HG03064 (cell line): ENCODE results near the gene MCTP2.

Experiments
- ATAC-seq: cut with Tn5 transposase; IDR thresholded peaks from one replicate; pipeline ENCODE4 v1.9.1; 2021; ENCODE audit warnings: low read depth; ENCODE audit not compliant: unreplicated experiment

Gene MCTP2

DNA sequence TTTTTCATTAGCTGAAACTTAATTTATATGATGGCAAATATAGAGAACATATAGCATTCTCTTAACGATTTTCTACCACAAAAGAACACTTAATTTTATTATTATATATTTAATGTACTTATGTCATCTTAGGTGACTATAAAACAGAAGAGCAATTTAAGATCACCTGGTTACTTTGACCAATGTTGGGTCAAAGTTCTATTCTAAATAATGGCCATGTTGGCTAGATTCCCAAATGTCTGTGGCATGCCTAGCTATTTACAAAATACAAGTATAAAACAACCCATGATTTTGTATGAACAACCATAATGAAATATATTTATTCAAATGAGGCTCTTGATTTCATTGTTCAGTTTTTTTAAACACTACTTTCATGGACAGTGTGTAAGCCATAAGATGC is 200.9 kb downstream of the MCTP2 start:
- ATAC-seq = no peak

DNA sequence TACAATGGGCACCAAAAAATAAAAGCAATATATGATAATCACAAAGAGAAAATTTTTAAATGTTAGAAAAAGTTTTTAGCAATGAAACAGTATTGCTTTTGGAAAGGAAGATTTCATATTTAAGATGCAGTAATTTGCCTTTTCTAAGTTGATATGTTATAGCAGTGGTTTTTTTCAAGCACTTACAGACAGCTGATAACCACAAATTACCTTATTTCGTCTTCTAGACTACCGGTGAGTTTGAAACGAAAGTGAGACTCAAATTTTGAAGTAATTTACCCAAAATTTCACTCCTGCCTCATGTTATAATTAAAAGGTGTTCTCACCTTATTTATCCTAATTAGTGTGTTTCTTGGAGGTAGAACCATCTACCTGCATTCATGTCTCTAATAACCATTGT is 207.8 kb downstream of the MCTP2 start:
- no peak for ATAC-seq

DNA sequence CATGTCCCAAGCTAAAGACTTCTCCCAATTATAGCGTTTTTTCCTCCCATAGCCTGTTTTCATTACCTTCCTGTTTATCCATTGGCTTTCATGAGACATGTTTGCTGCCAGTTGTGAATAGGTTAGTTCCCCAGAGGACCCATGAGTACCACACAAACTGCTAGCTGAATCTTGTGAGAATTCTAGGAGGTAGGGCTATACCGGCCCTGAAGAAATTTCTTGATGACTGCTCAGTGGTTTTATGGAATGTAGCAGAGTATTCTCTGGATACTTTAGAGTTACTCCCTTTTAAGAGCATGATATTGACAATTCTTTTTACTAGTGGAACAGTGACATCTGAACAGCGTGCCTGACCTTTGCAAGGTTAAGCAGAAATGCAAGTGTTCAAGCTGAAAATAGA is 210.4 kb downstream of the MCTP2 start:
- no peak for ATAC-seq

DNA sequence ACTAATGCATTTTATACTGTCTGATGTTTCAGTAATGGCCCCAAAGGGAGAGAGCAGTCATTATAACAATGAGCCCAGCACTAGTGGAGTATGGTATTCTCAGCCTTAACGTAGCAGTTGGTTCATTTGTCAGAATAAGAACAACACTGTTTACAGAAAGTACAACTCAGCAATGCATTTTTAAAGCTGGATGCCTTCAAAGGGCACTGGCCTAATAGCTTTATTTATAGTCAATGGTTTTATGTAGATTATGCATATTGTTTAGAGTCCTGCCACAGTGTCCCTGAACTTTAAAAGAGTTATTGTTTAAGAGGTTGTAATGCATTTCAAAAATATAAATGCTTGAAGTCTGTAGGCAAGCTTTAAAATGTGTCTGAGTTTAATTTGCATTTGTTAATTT is 211.1 kb downstream of the MCTP2 start:
- no peak for ATAC-seq

DNA sequence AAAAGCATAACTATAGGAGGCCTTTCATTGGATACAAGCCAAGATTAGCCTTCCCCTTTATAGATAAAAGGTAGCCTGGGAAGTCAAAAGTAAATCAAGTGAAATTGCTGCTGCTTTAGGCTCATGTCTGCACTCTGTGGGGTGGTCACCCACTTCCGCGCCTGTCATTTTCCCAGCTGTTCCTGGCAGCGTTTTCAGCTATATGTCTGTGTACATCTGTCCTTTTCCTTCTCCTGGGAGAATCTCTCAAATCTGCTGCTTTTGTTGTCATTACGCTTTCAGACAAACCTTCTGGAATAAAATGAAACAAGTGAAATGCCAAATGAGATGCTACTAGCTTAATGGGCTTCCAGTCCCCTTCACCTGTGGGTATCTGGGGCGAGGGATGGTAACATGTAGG is 211.8 kb downstream of the MCTP2 start:
- no peak for ATAC-seq

DNA sequence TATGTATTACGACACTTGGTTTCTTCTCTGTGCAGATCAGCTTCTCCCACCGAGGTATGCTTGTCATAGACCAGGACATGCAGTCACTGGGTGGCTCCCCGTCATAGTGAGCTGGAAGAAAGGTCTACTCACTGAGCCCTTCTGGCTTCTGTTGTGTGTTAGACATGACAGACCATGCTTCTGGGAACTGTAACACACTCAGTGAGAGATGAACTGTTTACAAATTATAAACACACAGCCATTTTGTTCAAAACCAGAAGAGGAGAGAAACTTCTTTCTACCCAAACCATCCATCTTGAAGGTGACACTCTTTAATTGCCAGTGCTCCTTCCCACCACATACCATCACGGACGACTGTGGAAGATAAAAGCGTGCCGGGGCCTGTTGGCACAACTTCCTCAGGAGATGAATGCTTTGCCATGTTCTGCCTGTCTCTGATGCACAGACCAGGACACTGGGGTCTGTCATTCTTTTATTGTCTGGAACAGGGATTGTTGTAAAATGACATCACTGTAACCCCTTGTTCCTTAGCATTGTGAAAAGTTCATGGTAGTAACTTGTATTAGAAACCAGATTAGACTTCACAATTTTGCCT is 214.3 kb downstream of the MCTP2 start:
- ATAC-seq = no peak

DNA sequence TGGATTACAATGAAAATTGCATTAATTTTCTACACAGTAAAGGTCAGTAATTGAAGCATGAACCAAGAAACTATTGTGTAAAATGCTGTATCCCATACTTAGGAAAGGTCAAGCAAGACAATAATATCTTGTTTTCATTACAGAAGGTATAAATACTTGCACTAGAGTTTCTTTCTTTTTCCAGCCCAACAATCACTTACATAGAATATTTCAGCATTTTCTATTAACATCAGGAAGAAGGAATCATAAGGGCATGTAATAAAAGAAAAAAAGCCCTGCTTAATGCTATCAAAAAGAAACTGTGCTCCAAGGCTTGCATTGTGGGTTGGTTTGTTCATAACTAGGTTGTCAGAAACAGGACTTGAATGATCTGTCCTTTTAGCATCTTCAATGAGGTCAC is 215.1 kb downstream of the MCTP2 start:
- no peak for ATAC-seq

DNA sequence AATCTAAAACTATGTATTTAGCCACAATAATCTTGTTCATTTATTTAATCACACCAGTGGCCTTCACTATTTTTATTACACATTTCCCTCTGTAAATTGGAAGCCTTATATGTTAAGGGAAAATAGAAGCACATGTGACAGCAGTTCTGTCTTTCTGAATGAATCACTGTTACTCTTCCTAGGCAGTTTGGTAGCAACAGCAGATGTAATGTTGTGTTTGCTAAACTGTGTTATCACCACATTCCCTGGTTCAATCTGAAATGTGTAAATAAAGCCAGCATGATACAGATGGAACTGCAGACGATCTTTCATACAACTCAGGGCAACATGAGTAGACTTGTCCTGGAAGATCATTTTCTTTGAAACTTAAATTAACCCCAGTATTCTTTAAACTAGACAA is 220.1 kb downstream of the MCTP2 start:
- ATAC-seq = no peak

DNA sequence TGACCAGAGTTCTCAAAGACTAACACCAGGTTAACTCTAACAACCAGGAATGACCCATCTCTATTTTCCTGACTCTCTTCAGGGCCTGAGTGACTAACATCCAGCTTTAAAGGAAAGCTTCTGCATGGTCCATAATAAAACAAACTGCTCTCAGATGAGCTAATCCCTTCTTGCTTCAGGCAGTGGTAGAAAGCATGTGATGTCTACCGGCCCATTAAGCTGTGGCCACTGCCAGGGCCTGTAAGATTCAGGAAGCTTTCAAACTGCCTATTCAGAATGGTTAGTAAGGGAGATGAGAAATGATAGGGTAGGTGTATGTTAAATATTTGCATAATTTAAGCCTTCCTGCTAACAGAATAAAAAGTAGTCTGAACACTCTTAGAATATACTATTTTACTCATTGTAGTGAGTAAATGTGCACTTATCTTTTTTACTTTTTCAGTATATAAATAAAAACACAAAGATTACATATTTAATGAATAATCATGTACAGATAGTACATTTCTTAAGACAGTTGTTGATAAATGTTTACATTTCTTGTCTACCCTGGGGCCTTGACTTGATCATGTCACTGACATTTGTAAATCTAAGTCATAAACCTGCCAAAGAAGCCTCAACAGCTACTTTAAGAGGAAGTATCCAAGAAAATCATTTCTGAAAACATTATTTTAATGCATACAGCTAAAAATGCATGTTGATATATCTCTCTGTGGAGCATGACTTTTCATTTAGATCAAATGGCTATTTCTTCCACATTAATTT is 222.0 kb downstream of the MCTP2 start:
- no peak for ATAC-seq

DNA sequence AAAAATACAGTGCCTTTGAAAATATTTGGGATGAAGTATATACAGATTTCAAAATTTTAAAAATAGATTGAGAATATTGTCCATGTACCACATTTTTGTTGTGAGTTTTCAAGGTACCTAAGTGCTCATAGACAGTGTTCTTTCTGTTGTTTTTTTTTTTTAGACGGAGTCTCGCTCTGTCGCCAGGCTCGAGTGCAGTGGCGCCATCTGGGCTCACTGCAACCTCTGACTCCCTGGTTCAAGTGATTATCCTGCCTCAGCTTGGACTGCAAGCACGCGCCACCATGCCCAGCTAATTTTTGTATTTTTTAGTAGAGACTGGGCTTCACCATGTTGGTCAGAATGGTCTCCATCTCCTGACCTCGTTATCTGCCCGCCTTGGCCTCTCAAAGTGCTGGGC is 223.9 kb downstream of the MCTP2 start:
- no peak for ATAC-seq

DNA sequence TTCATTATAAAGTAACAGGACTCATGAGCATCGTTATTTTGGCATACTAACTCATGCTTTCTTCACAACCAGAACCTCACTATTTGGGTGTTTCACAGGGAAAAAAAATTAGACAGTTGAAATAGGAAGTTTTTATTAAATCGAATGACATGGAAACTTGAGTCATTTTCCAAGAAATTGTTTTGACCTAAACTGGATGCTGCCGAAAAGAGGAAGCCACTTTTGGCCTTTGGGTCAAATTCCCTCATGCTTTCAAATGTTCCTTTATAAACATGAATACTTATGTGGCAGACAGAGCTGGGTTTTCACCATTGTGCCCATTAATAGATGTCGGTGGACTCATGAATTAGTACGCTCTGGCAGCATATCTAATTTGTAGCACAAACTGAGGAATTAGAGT is 224.9 kb downstream of the MCTP2 start:
- ATAC-seq = no peak

DNA sequence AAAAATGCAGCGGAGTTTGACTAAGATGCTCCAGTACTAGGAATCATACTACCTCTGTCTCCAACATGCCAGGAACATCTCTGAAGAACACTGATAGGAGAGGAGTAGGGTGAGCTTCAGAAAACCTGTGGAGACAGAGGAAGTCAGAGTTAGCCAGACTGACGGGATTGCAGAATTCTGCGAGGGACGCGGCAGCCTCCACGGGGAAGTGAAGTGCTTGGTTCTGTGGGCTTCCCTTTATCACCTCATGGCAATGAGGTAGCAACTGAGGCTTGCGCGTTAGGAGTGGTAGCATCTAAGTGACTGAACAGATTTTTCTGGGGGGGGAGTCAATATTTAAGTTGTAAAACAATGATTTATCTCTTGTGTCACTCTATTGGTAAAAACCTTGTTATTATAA is 226.3 kb downstream of the MCTP2 start:
- no peak for ATAC-seq

DNA sequence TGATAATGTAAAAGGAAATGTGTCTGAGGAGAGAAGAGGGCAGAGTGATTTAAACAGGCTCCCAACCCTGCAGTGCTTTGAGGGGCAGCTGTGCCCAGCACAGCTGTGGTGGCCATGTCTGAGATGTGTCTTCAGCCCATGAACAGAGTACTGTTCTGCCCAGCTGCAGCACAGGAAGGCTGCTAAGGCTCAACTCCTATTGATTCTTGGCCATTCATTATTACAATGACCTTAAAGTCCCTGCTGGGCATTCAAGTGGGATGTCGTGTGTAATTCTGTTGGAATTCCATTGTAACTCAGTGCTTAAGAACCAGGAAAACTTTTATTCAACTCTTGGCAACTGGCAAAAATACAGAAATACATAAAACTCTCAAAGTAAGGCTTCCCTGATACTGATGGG is 229.3 kb downstream of the MCTP2 start:
- ATAC-seq = no peak

DNA sequence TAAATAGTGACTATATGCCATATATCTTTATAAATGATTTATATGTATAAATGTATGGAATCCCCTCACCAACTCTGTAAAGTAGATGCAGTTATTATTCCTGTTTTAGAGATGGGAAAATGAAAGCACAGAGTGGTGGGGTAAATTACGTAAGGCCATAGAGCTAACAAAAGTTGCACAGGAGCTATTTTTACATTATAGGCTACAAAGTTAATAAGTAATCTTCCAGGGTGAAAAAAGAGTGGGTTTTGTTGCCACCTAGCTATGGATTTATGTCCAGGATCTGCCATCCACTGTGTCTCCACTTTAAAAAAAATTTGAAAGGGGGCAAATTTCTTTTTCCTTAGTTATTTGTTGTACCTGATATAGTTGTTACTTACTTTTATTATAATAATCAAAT is 235.7 kb downstream of the MCTP2 start:
- ATAC-seq = no peak

DNA sequence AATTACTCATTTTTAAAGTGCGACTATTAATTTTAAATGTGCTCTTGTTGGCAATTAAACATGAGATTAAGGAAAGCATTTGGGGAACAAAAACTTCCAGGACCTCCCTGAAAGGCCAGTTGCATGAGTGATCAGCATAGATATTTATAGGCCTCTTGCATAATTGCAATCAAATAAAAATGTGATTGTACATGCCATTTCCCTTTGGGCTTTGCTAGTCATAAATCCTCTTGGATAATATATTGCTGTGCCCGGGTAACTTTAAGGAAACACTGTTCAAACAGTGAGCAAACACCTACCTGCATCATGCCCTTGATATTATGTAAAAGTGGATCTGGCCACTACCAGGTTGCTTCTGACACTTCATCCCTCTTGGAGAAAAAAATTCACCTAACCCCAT is 239.1 kb downstream of the MCTP2 start:
- ATAC-seq = no peak

DNA sequence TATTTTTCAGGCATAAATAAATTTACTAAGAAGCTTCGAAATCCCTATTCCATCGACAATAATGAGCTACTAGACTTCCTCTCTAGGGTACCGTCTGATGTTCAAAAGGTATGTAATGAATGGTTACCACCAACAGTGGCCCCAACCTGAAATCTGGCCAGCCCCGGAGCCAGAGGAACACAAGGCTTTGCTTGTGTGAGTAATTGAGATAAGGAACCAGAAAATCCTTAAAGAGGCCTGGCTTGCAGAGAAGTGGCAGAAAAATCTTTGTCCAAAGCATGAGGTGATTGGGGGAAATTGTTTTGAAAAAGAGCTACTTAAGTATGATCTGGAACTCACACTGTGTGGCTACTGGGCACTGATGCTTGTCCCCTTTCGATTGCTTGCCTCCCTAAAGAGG is 245.3 kb downstream of the MCTP2 start:
- ATAC-seq = no peak

DNA sequence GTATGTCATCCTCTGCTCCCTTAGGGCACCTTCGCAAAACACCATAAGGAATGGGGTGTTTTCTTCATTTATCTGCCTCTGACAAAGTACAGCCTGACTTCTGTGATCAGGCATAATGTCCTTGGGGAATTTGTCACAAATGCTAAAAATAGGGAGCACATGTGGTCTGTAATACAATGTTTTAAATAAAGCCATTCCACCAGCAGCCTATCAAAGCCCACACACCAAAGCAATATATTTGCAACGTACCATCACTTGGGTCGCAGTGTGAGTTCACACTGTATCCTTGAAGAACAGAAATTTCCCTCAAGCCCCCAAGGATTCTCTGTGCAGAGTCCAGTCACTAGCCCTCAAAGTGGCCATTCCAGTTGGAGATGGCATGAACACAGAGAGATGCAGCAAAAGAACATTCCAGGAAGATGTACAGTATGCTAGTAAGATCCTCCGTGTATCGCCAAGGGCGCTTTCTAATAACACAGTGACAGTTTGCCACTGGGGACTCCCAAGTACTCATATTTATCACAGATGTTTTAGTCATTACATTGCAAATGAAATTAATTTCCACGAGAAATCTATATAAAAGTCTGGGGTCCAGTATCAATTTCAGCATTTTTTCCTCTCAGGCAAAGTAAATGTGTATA is 246.7 kb downstream of the MCTP2 start:
- no peak for ATAC-seq

DNA sequence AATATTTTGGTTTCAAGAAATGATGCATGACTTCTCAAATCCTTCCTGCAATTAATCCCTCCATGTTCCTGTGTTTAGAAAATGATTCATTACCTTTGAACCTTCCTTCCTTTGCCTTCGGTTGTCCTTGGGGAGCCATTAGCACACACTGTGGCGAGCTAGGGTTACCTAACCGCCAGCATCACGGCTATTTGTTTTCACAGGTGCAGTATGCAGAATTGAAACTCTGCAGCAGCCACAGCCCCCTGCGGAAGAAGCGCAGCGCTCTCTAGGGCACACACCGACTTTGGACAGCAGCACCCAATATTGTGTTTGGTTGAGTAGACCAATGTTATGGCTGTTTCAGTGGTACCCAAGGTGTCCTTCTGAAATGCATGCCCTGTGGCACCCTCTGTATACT is 247.4 kb downstream of the MCTP2 start:
- no peak for ATAC-seq

DNA sequence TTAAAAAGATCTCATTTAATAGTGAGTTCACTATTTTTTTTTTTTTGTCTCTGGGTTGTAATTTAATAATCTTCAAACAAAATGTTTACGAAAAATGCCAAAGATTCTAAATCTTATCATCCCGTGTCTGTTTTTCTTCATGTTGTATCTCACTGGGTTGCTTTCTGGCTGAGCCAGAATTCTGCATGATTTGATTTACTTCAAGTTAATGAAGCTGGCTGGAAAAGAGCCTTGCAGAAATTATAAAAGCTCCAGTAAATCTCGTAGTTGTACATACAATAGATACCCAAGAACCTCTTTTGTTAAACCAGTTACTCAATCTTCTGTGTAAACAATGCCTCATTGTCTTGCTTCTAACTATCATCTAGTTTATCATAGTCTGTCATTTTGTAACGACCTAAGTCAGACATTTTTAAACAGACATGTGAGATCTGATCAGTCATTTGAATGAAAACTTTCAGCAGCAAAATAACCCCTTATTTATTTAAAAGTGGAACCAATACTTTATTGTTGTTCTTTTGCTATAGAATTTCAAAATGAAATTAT is 249.0 kb downstream of the MCTP2 start:
- ATAC-seq = no peak

DNA sequence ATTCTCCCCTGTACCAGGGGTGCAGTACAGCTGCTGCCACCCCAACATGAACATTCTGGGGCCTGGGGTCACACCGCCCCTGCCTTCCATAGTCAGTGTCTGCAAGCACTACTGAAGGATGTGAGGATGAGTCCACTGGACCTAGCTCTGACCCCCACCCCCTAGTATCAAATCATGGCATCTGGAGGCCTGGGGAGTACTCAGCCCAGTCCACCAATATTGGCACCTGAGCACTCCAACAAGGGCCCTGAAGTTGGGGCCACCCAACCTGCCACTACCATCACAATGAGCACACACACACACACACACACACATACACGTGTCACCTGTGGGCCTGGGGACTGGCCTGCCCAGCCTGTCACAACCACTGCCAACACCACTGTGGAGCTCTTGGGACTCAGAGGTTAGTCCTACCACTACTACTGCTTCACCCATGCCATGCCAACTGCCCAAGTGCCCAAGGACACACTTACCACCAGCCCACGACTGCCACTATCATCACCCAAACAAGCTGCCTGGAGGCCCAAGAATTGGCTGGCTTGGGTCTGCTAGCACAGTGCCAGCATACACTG is 253.9 kb downstream of the MCTP2 start:
- ATAC-seq = no peak

DNA sequence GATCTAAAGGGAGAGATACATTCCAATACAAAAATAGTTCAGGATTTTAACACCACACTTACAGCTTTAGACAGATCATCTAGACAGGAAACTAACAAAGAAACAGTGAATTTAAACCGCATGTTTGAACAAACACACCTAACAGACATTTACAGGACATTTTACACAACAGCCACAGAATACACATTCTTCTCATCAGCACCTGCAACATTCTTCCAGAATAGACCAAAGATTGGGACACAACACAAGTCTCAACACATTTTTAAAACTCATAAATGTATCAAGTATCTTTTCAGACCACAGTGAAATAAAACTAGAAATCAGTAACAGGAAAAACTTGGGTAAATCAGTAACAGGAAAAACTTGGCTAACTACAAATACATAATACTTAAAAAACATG is 256.3 kb downstream of the MCTP2 start:
- ATAC-seq = no peak

DNA sequence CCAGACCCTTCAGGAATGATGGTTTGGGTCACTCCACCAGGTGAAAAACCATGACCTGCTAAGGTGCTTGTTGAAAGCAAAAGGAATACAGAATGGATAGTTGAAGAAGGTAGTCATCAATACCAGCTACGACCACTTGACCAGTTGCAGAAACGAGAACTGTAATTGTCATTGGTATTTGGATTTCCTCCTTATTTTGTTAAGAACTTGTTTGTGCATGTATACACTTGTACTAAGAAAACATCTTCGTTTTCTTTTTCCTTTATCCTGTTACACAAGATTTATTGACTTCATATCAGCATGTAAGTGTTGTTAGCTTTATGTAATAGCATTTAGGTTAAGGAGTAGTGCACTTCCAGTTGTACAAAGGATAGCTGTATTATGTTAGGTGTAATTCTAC is 261.8 kb downstream of the MCTP2 start:
- no peak for ATAC-seq
